ENCODE data around the gene STMN1. TPM values are rescaled to one million over a fixed set of nuclear protein-coding genes. Genes with fewer than 3 reads are reported as not detected.

Gene STMN1
- total RNA-seq, result 67.9 and 81.9 TPM in 2 replicates

GRCh38 chr1:25905680-25906643 lies at the start of gene STMN1:
Gene STMN1, minus strand, starts transcription at chr1:25906419. Its CDS starts 1,743 bp downstream, at chr1:25904676.

GRCh38 chr1:25875154-25875855 lies 30.9 kb downstream of the STMN1 start, which contains the start of gene PAQR7:
Gene PAQR7, minus strand, starts transcription at chr1:25875708. Its CDS starts 11,869 bp downstream, at chr1:25863839.

GRCh38 chr1:25858906-25859789 lies 47.1 kb downstream of the STMN1 start, which contains the start of gene AUNIP:
Gene AUNIP, minus strand, starts transcription at chr1:25859457. Its CDS starts 100 bp downstream, at chr1:25859357.

Small RNA genes lying within 50 kb of the gene (small RNA-seq; reads per million reads assigned to genes)
- gene AL033528.1, result not detected
- gene RF00019, result not detected
- not detected for gene SNRPFP2

Other genes with a start within 250 kb of the STMN1 start
- gene SELENON, start 106.2 kb downstream of the STMN1 start, total RNA-seq, result 14.1 and 25.4 TPM in 2 replicates
- gene MTFR1L, start 86.5 kb downstream of the STMN1 start, total RNA-seq, result 66.3 and 66.4 TPM in 2 replicates
- gene AUNIP, start 47.0 kb downstream of the STMN1 start, total RNA-seq, result 1.2 and 1.8 TPM in 2 replicates
- 33.5 and 51.4 TPM in 2 replicates for gene PAQR7, start 30.7 kb downstream of the STMN1 start, total RNA-seq
- gene PAFAH2, start 91.6 kb upstream of the STMN1 start, total RNA-seq, result 8.5 and 9.4 TPM in 2 replicates
- 4.7 and 6.7 TPM in 2 replicates for gene EXTL1, start 115.4 kb upstream of the STMN1 start, total RNA-seq
- 2.2 and 16.9 TPM in 2 replicates for gene SLC30A2, start 139.7 kb upstream of the STMN1 start, total RNA-seq
- gene TRIM63, start 161.2 kb upstream of the STMN1 start, total RNA-seq, result 0.11 and 13.0 TPM in 2 replicates
- gene PDIK1L, start 205.4 kb upstream of the STMN1 start, total RNA-seq, result 3.6 and 3.9 TPM in 2 replicates